Measurements from ENCODE around the gene CSAD.

CSAD gene

DNA sequence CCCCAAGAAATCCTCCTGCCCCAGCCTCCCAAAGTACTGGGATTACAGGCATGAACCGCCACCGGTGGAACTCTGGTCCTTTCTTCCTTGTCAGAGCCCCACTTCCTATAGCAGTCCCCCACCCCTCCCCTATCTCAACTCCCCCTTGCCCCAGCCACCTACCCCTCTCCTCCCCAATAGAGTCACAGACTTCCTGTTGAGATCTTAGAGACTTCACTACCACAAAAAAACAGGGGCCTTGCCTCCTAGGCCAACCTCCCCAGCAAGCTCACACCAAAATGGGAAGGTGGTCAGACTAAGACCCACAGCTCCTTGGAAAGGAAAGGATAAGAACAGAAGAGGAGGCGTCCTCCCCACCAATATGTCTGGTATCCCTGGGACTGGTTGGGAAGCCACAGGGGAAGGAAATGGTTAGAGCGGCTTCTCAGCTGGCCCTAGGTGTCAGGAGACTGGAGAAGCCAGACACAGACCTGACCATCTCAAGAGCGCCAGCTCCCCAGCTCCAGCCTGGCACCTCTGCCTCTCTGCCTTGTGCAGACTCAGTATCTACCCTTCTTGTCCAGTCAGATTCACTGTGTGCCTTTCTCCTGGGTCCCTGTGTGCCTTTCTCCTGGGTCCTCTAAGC is 17.9 kb upstream of the CSAD start:
- peak; percentile 66 for DNase-seq

DNA sequence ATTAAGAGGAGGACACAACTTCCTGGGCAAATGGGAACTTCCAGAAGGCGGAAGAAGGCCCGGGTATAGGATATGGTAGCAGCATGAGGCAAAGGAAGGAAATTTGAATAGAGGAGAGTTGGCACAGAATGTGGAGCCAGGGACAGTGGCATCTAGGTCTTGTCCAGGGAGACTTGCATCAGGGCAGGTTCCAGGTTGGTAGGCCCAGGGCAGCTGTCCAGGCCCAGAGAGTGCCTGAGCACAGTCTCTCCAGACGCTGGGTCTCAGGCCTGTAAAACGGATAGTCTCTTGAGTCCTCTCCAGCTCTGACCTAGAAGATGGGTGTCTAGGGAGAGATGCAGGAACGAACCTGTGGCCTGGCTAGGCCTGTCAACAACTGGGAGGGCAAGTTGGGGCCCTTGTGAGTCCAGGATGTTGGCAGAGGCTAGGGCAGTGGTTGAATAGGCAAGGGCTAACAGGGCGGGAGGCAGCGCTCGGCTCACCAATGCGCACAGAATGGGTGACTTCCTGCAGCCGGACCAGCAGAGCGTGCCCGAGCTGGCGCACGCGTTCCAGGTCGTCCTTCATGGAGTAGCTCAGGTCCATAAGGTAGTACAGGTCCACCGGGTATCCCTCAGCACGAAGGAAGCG is 16.4 kb upstream of the CSAD start:
- DNase-seq, result no peak

DNA sequence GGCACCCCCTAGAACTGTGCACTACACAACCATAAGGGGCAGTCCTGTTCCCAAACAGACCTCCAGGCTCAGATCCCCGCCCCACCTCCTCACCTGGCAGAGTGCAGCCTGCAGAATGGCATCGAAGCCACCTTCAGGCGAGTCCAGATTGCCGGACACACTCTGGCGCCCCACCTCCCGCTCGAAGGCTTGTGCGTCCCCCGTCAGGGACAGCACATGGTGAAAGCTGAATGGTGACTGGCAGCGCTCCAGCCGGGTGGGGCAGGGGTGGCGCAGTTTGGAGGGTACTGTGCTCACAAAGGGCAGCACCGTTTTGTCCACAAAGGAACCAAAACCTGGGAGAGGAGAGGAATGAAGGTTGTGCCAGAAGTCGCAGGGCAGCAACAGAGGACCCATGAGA is 15.8 kb upstream of the CSAD start:
- no peak for DNase-seq

DNA sequence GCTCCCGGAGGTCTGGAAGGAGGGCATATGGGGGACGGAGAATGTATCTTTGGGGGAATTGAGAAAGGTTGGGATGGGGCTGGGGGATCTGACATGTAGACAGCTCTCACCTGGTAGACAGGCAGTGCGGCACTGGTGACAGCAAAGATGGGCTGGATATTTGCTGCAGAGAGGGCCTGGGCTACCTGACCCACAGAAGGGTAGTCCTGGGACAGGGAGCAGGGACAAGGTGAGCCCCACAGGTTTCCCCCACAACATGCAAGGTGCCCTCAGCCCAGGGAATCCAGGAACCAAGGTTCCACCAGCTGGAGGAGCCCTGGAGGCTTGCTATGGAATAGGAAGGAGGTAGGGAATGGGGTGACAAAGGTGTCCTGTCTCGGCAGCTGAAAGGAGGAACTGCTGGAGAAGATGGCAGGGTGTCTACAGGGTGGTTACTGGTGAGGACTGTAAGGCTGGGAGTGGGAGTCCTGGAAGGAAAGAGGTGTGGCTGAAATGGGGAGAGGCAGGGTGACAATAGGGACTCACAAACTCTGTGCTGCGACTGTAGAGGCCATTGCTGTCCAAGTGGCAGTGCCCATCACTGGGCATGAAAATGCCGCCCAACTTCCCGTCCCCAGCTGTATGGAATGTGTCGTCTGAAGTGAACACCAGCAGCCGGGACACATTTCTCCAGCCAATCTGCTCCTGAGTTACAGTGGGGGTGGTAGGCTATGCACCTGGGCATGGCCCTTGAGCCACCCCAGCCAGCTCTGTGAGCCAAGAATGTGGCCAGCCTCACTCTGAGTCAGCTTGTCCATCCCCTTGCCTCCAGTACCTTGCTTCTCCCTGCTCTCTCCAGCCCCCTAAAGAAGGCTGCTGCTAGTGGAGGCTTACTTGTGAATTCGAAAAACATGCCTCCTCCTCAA is 15.0 kb upstream of the CSAD start:
- DNase-seq, result no peak

DNA sequence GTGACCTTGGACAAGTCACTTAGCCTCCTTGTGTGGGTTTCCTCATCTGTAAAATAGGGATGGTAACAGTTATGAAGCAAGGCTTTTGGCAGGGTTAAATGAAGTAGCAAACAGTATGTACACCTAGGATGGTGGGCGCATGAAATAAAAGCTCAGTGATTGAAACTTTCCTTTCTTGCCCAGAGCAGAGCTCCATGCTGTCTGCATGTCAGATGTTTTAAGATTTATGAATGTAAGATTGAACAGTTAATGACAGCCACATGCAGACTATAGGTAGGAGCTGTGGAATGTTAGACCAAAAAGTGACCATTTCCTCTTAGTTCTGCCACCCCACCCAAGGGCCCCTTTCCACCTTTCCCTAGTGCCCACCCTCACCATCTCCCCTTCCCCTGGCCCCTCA is 14.2 kb upstream of the CSAD start:
- DNase-seq, result no peak

DNA sequence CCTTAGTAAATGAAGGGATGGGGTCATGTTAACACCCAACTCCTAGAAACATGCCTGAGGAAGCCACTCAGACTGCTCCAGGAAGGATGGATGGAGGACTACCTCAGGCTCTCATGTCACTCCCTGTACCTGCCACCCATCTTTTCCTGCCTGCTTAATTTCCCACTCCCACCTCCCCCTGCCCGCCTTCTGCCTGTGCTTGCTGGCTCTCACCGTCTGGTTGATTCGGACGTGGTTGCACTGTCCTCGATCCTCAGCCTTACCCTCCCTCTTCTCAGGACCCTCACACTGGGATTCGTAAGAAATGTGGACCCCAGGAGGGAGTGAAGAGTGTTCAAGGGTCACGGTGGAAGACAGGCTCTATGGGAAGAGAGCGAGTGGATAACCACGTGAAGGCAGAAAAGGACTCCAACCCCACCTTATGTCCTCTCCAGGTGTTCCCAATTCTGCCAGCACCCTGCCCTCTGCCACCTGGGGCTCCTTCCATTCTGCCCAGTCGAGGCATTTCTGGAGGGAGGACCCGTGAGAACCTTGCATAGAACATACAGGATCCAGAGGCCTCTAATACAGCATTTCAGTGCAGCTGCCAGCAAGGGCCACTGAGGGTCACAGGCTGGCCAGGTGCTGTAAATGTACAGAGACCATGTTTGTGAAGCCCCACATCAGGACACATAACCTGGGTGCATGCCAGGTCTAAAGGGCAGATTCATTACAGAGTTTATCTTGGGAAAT is 13.4 kb upstream of the CSAD start:
- DNase-seq, result no peak

DNA sequence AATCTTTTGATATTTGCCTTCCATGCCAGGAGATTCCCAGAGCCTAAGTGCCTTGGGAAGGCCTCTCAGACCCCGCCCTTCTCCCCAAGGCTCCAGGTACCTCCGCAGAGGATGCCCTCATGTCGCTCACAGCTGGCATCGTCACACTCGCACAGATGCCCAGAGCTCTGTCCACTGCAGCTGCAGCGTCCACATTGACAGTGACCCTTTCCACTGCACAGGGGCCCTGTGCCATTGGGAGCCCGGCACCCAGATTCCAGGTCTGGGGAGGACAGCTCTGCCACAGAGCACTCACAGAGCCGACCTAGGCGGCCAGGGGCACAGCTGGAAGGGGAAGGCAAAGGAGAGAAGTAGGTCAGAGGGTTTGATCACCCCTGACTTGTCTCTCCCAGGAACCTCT is 12.3 kb upstream of the CSAD start:
- no peak for DNase-seq

DNA sequence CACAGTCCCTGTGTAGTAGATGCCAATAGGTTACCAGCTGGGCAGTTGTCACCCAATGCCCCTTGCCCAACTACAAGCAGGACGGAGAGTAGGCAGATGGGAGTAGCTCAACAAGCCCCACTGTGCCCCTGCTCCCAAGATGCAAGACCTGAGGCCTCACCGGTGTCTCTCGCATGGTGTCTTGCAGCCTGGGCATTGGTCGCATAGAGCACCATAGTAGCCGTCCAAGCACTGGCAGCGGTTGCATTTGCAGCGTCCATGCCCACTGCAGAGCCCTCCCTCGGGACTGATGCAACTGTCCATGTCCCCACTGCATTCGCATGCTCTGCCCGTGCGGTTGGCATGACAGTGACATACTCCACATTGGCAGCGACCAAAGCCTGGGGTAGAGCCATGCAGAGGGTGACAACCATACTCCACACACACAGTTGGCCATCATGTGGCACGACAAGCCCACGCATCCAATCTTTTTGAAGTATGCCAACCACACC is 11.9 kb upstream of the CSAD start:
- DNase-seq, result no peak

DNA sequence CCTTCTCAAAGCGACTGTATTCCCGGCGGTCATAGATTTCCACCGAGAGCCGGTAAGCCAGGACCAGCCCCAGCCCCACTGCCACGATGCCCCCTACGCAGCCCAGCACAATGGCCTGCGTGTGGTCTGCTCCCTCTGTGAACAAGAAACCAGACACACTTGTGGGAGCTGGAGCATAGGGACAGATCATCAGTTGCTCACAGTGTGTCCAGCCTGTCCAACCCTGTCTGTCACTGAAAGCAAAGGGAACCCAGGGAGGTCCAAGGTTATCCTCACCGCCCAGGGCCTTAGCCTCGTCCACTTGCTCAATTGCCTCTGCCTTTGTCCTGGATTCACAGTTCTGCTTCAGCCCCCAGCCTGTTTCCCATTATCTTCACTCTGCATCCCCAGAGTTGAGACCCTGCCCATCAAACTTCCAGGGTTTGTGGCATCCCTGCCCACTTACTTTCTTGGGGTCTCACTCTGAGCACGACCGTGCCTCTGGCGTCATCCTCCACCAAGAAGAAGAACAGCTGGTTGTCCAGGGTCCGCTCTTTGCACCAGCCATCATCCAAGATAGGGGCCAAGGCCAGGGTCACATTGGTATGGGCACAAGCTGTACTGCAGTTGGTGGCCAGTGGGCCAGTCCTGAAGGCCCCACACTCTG is 11.3 kb upstream of the CSAD start:
- no peak for DNase-seq

DNA sequence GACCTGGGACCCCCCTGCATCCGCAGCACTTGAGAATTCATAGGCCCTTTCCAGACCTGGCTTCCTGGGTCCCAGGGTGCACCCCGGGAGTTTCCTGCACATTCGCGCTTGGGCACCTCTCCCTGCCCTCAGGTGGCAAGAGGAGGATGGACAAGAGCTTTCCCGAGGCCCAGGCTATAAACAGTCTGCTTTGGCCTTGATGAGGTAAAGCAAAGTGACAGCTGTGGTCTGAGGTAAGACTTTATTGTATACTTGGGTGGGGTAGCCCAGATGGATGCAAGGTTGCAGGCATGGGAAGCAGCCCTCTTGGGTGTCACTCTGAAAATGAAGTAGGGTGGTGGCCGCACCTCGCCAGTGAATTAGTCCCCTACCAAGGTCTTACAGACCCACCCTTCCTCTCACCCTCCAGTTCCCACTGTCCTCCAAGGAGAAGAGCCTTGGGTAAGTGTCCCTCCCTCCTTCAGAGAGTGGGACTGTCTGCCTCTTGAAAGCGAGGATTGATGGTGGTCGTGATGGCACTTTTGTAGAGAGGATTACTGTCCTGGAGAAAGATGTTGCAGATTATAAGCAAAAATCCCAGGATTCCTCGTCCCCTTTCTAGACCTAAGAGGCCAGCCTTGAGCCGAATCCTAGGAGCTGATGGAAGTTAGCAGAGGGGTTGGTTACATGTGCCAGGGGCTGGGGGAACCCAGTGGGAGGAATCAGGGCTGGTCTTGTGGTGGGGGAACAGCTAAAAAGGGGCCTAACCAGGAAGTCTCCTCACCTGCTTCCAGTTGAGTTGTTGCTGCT is 10.6 kb upstream of the CSAD start:
- no peak for DNase-seq

DNA sequence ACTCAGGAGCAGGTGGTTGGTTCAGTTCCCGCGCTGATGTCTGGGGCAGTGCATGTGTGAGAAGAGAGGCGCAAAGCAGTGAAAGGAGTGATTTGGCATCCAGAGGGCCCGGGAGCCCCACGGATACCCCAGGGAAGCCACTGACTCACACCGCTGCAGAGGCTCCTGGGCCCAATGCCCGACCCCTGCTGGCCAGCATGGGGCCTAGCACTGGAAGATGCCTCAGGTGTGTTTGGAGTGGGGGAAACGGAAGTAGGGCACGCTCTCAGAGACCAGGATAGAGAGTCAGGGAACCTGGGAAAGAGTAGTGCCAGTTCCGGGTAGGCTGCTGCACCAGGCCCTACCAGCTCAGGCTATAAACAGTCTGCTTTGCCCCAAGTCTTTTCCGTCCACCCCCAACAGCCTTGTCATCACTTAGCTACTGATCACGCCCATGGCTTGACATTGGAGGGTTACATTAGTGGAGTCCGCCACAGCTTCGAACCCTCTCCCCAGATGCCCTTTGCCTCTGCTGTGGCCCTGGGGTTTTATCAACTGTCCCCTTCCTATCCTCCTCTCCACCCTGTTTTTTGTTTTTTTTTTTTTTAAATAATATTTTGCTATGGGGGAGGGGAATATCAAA is 9.5 kb upstream of the CSAD start:
- peak; percentile 69 for DNase-seq

DNA sequence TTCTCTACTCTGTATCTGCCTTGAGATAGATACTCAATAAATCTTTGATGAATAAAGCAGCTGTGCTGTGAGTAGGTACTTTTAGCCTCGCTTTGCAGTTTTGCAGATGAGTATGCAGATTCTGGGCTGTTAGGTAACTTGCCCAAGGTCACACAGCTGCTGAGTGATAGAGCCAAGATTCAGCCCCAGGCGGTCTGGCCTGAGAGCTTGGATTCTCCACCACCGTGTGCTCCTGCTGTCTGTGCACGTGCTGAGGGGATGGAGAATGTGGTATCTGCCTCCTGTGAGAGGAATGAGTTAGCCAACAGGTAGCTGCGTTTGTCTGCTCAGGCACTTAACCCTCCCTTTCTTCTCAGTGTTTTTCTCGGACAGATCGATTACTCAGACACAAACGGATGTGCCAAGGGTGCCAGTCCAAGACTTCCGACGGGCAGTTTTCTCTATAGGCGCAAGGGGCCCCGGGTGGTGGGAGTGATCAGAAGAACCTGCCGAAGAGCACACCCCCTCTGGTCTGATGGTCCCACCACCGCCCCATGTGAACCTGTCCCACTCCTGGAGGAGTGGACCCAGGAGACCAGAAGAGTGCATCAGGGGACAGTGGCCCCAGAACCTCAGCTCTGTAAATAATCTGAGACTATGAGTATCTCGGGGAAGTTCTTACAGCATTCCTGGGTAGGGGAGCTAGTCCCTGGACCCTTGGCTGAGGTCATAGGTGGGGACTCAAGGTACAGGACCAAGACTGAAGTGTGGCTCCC is 6.6 kb upstream of the CSAD start:
- no peak for DNase-seq

DNA sequence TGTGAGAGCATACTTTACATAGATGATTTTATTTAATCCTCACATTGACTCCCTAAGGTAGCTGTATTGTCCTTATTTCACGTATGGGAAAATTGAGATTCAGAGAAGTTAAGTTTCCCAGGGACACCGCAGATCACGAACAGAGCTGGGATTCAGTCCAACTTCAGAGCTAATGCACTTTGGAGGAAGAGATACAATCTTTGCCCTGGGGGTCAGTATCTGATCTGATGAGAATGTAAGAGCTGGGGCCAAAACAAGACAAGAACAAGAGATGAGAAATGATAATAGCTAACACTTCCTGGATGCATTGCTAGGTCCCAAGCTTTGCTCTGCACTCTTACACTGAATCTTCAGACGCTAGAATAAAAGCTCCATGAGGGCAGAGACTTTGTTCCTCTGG is 6.0 kb upstream of the CSAD start:
- no peak for DNase-seq

DNA sequence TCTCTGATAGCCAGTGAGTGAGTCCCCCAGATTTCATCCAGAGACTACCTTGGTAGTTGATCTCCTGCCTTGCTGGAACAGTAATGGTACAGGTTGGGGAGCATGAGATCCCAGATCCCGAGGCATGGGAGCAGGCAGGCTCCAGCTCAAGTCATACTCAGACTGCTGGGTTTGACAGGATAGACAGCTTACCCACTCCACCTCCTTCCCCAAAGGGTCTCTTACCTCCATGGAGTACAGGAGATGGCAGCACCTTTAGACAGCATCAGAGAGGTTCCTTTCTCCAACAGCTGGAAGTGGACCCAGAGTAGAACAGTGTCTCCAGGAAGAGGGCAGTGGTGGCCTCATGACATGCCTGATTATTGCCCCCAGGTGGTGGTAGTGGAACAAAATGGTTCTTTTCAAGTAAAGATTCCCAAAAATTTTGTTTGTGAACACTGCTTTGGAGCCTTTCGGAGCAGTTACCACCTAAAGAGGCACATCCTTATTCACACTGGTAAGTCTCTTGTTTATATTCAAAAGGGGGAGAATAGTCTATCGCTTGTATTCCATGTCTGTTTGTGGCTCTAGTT is 4.9 kb upstream of the CSAD start:
- DNase-seq, result no peak

DNA sequence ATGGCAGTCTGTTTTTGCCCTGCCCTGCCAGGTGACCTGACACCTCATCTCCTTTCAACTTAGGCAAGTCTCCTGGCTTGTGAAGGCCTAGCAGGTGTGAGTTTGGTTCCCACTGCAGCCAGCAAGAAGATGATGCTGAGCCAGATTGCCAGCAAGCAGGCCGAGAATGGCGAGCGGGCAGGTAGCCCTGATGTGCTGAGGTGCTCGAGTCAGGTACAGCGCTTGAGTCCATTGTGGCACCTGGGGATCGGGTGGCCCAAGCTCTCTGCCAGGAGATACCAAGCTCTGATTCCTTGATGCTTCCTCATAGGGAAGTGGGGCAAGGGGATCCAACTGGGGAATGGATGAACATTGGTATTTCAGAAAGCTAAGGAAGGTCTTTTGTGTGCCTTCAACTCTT is 4.1 kb upstream of the CSAD start:
- no peak for DNase-seq

DNA sequence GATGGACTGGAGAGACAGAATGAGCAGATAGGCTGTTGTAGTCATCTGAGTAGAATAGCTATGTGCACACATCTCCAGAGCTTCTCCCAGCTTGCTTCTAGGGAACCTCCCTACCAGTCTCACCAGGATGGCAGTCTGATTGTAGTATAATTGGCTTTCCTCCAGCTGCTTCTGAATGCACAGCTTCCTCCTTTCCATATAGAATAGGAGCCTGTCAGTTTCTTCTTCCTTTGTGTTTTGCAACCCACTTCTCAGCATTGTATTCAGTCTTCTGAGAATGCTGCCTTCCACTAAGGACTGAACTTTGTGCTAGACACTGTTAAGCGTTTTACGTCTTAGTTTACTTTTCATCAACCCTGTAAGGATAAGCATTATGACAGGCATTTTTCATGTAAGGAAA is 2.2 kb upstream of the CSAD start:
- no peak for DNase-seq

DNA sequence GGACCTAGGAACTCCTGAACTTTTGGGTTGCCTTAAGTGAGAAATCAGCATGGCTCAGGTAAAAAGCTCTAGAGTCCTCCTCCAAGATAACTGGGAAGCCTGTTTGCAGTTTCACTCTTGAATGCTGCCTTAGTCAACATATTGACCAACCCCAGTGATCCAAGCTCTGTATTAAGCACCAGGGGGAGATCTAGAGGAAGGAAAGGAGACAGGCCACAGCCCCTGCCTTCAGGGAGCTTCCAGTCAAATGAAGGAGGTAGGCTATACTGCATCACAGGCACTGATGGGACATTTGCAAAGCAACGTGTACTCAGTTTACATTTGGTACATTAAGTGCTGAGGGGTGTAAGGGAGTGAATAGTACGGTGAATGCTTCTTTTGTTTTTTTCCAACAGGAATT is 1.2 kb upstream of the CSAD start:
- no peak for DNase-seq

DNA sequence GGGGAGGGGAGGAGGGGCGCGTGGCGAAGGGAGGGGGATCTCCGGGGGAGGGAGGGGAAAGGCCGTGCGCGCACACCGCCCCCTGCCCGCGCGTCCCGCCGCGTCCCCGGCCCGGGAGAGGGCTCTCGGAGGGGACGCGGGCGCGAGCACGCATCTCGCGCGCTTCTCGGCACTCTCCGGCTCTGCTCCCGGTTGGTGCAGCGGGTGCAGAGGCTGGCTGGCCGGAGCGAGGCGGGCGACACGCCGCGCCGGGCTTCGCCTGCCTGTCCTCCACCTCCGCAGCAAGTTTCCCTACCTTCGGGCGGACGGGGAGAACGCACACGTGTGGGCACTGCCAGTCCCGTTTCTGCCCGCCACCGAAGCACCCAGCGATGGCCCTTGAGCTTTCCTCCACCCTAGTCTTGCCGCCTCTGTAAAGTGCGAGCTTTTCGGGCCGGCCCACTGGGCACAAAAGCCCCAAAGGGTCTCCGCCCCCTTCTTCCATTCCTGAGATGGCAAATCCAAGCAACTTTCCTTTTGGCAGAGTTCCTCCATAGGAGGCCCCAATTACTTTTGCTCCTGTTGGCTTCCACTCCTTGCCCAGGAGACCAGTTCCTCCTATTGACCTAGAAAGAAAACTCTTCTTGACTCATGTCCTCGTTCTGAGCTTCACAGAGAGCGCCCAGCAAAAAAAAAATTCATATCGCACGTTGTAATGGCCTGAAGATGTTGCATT is 363 bp upstream of the CSAD start:
- peak; percentile 89 for DNase-seq

DNA sequence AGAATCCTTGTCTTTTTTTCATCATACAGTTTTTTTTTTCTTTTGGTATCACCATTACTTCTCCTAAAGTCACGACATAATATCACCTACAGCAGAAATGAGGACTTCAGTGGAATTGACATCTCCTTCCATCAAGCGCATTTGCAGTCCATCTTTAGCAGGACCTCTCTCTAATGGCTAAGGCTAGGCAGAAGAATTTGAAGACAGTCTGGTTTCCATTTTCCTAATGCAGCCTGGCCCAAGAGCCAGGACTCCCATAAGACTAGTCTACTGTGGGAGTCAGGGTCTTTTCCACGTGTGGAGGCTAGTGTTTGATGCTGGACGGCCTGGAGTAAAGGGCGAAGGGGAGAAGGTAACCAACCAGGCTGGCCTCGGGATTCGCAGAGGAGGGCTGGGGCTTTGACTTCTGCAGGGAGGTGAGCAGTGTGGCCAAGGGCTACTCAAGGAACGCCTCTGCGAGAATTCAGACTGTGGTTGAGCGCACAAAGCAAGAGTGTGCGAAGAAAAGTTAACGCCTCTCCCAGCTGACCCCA is 972 bp downstream of the CSAD start:
- no peak for DNase-seq
